HG02943 (cell line): ENCODE data around the gene POLE4.

Experiments used
- ATAC-seq: cut with Tn5 transposase; IDR thresholded peaks from one replicate; pipeline ENCODE4 v1.9.1; 2021; ENCODE audit warnings: mild to moderate bottlenecking, low read depth, moderate library complexity; ENCODE audit not compliant: unreplicated experiment

Gene POLE4

GRCh38 chr2:74958274-74959105 is at the start of gene POLE4:
TSS of gene POLE4 (plus strand) at chr2:74958643. CDS start at chr2:74958680, 37 bp downstream.
- peak; percentile 91 for ATAC-seq

DNA sequence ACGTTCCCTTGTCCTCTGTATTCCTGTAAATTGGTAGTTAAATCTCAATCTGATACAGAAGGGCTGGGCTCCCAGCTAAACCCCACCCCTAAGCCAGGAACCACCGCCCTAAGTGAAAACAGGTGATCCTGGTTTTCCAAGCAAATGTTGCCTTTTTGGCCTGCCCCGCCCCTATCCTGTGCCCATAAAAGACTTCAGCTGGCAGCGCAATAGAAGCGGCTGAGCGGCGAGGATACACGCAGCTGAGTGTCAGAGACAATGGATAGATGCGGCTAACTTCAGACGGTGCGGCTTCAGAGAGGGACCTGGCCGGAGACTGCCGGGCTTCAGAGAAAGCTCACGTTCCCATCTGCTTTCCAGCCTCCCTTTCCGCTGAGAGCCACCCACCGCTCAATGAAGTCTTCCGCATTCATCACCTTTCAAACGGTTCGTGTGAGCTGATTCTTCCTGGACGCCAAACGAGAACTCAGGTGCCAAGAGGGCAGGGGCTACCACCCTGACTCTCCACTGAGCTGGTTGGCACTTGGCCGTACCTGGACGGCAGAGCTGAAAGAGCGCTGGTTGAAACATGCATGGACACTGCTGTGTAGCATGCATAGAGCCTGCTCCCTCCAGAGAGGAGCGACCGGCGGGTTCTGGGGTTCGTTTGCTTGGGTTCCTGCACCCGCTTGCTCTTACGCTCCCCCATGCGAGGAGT is 49.5 kb upstream of the POLE4 start:
- ATAC-seq: no peak

DNA sequence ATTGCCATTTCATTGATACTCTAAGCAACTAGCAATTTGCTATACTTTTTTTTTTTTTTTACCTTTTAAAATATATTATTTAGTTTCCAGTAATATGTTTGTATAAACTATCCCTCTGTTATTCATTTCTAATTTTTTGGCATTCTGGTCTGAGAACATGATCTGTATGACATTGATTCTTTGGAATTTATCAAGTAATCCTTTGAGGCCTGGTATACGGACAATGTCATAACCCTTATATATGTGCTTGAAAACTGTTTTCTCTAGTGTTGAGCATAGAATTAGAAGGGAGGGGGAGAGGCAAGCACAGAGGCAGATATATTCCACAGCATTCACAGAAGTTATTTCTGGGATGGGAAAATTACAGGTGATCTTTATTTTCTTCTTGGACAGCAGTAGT is 48.2 kb upstream of the POLE4 start:
- no peak for ATAC-seq

GRCh38 chr2:74911061-74911460 is 47.4 kb upstream of the POLE4 start:
- no peak for ATAC-seq

GRCh38 chr2:74915743-74916142 is 42.7 kb upstream of the POLE4 start:
- no peak for ATAC-seq

DNA sequence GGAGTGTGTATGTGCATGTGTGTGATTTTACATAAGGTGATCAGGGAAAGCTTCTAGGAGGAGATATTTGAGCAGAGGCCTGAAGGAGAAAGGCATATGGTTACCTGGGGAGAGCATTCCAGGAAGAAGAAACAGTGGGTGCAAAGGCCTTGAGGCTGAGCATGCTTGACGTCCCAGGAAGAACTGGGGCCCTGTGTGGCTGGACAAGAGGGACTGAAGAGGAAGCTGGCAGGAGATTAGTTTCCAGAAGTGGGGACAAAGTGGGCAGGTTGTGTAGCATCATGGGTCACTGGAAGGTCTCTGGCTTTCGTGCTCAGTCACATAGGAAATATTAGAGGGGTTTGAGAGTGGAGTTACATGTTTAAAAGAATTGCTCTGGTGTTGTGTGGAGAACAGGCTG is 42.0 kb upstream of the POLE4 start:
- no peak for ATAC-seq

DNA sequence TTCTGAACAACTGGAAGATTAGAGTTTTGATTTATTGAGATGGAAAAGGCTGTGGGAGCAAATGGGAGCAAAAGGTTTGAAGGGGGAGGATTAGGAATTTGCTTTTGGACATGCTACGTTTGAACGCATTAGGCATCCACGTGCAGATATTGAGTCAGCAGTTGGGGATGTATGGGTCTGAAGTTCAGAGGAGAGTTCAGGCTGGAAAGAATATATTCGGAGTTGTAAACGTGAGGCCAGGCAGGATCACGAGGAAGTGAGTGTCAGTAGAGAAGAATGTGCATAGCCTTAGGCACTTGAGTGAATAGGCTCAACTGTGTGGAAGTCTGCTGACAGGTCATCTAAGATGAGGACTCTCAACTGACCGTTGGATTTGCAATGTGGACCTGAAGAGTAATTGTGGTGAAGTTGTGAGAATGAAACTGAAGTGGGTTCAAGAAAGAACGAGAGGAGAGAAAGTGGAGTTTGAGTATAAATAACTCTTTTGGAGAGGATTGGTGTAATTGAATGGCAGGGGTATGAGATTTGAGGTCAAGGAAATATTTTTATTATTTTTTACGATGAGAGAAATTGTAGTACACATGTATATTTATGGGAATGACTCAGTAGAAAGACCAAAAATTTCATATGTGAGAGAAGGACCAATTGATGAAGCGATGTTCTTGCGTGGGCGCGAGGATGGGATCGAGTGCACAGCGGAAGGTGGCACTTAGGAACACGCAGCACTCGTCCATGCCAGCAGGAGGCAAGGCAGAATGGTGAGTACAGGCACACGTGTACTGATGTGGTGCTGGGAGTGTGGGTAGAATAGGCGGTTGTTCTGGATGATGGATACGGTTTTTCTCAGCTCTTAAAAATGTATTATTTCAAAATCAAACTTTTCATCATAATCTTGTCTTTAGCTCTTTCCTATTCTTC is 40.5 kb upstream of the POLE4 start:
- no peak for ATAC-seq

GRCh38 chr2:74919827-74920226 is 38.6 kb upstream of the POLE4 start:
- ATAC-seq: no peak

DNA sequence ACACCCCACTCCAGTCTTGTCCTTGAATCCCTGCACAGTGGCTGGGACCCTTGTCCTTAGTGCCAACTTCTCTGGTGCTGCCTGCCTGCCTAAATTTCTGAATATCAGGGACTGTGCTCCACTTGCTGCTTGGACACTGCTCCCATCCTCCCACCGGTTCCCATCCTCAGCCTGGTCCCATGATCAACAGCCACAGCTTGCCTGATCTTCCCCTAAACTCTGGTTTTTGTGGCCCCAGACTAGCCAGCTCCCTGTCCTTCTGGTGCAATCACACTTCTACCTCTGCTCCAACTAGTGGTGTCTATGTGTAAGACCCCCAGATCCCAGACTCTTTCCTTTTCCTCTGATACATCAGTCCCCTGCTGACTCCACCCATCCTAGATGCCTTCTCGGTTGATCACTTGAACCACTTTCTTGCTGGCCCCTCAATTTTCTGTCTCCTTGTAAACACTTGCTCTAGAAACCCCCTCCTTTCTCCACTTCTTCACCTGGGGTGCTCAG is 37.2 kb upstream of the POLE4 start:
- no peak for ATAC-seq

GRCh38 chr2:74922592-74923227 is 35.7 kb upstream of the POLE4 start:
- no peak for ATAC-seq

DNA sequence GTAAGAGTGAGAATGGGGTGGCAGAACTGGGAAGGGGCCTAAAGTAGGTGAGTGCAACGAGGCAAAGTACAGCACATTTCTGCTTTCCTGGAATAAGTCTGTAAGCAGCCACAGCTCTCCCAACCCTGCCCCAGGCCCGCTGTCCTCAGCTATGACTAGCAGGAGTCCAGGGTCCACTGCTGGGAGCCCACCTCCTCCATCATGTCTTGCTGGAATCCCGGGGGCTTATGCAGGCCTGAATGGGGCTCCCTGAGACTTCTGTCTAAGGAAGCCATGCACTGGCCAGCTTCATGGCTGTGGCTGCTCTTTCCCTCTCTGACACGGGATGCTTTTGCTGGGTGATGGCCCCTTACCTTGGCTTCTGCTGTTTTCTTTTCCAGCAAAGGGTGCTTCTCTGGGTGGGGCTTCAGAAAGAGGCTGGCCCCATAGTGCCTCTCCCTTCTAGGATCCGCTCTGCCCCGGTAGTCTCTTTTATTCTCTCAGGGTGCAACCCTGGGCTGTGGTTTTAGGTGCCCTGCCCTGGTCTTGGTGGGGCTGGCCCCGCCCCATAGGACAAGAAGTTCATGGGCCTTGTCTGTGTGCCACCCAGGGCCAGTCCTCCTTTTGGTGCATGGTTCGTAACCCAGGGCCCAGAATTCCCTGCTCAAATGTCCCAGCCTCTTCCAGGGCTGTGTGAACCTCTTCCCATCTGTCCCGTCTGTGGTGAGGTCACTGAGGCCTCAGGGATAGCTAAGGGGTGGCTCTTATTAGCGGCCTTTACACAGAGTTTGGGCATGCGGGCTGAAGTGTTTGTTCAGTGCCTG is 33.8 kb upstream of the POLE4 start:
- ATAC-seq: no peak

DNA sequence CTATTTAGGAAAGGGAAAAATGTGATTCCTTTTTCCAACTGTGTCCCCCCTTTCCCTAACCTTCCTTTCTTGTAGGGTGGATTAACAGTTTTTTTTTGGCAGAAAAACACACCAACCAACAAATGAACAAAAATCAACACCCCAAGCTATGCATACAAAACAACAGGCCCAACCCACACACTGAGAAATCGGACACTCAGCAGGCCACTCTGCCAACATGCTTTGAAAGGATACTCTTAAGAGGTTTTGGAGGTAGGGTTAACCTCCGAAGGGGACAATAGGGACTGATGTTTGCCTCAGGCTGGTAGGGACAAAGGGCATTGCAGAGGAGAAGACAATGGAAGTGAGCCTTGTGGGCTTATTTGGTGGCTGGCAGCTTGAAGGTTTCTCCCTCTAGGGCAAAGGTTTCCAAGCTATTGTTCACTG is 33.1 kb upstream of the POLE4 start:
- no peak for ATAC-seq

DNA sequence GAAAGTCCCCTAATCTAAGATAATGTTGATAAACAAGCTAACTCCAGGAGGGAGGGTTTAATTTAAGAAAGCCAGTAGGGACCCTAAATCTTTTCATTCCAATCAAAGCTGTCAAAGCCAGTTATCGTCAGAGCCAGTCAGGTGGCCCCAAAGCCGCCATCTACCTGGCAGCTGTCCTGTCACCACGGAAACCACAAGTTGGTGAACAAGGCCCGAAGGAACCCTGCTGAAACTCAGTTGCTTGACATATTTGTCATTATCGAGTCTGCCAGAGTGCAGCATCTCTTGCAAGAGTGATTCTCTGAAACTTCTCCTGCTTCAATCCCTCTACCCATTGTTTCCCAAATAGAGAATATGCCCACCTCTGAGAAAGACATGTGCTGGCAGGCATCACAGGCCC is 30.8 kb upstream of the POLE4 start:
- no peak for ATAC-seq

GRCh38 chr2:74930811-74931486 is 27.5 kb upstream of the POLE4 start:
- ATAC-seq: no peak

DNA sequence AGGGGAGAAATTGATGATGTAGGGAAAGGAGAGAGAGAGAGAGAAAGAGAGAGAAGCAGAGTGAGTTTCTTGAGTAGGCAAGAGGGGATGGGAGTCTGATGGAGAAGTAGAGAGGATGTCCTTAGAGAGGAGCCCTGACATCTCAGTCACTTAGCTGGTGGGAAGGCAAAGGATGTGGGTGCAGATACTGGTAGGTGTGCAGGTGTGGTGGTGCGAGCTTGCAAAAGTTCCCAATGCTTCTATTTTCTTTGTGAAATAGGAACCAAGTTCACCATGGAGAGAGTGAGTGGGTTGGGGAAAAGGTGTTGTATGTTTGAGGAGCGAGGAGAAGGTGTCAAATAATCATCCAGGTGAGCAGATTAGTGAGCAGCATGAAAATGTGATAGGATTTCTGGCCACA is 26.5 kb upstream of the POLE4 start:
- ATAC-seq: no peak

DNA sequence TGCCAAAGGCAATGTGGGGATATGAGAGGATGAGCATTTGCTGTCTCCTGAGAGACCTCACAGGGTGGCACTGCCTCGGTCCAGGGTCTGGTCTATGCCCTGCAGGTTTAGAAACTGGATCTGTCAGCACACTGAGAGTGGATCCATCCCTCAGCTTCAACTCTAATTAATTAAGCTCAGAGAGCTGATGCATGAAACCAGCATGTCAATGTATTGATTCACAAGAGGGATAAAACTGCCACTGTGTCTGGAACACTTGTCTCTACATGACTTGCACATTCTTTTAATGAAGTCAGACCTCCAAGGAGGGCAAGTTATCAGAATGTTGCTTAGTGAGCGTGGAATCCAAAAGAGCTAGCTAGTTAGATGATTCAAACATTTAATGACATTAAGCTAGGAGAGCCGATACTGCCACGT is 22.5 kb upstream of the POLE4 start:
- no peak for ATAC-seq

- ATAC-seq: no peak
These were observed 21.1 kb upstream of the POLE4 start for GRCh38 chr2:74937221-74937880.

GRCh38 chr2:74938264-74938663 is 20.2 kb upstream of the POLE4 start:
- no peak for ATAC-seq
